Stomach (tissue), 9 donors: Measurements from ENCODE around the gene PCSK9. TPM values are rescaled to one million over a fixed set of nuclear protein-coding genes. Genes with fewer than 3 reads are reported as not detected.

Source experiments
- DNase-seq, 2 donors: peaks; one replicate each; pipeline versions ENCODE4 v3.0.0 to v3.0.0-alpha.2; 2013 to 2019
- H3K27ac ChIP-seq, 5 donors: fragments of 200-600 bp in 4 of 5; sonication (generic) in 4 of 5; one replicate each; pipeline ENCODE4 v1.5.1; 2013 to 2019; ENCODE audit warnings: mild to moderate bottlenecking in 1 of 5, moderate library complexity in 1 of 5
- H3K27me3 ChIP-seq, 3 donors: fragments of 200-600 bp; sonication (generic); one replicate each; pipeline ENCODE4 v1.5.1; 2017 to 2019; ENCODE audit warnings: mixed run types in 1 of 3
- H3K36me3 ChIP-seq, 4 donors: fragments of 200-600 bp; sonication (generic); 1 replicate in 3 of 4; 2 replicates in 1 of 4; pipeline ENCODE4 v1.5.1; 2016 to 2019
- H3K4me1 ChIP-seq, 4 donors: fragments of 200-600 bp; sonication (generic); one replicate each; pipeline ENCODE4 v1.5.1; 2016 to 2019
- H3K4me3 ChIP-seq, 4 donors: fragments of 200-600 bp; sonication (generic) in 3 of 4; one replicate each; pipeline ENCODE4 v1.5.1; 2016 to 2019; ENCODE audit warnings: mild to moderate bottlenecking in 1 of 4
- H3K9me3 ChIP-seq, 4 donors: fragments of 200-600 bp; sonication (generic); one replicate each; pipeline ENCODE4 v1.5.1; 2016 to 2019
- CTCF ChIP-seq, 7 experiments: fragments of 450-650 bp in 4 of 7; fragments of 200-600 bp in 3 of 7; sonication (generic) in 3 of 7; IDR thresholded peaks; one replicate each; pipeline ENCODE4 v1.5.1; 2016 to 2019; ENCODE audit warnings: antibody characterized with exemption in 7 of 7, control low read depth in 2 of 7, mild to moderate bottlenecking in 1 of 7
- EP300 ChIP-seq: sonication (generic); formaldehyde crosslinking; IDR thresholded peaks from one replicate; pipeline ENCODE4 v1.6.1; 2017; ENCODE audit warnings: antibody characterized with exemption
- POLR2A ChIP-seq, 4 donors: fragments of 450-650 bp; IDR thresholded peaks; one replicate each; pipeline ENCODE4 v1.6.1; 2016; ENCODE audit warnings: antibody characterized with exemption in 4 of 4, control low read depth in 2 of 4, mild to moderate bottlenecking in 1 of 4, moderate library complexity in 1 of 4
- POLR2AphosphoS5 ChIP-seq, 3 donors: sonication (generic); formaldehyde crosslinking; IDR thresholded peaks; one replicate each; pipeline ENCODE4 v1.6.1; 2016; ENCODE audit warnings: antibody characterized with exemption in 3 of 3
- WGBS, 5 donors: extraction: QIAGEN DNeasy Blood & Tissue Kit in 3 of 5; methylation state at CpG; one replicate each; pipeline versions ENCODE4 v1.1.5 to v1.1.7; 2013 to 2018; 5-methylcytosine and 5-hydroxymethylcytosine counted together
- intact Hi-C: fragments of 100-400 bp; cut with DNase I; formaldehyde crosslinking; loops from one replicate; pipeline ENCODE4 v1.15.1; 2023; ENCODE audit warnings: low total_unique reads
- polyA plus RNA-seq, 3 donors: library from polyadenylated mRNA; stranded (reverse); fragments of 200-250 nt; gene quantifications; one replicate each; pipeline ENCODE4 v1.2.3, GENCODE V29; 2013
- total RNA-seq, 5 donors: library from RNA; depleted of rRNA; stranded (reverse); fragments of >200 nt; gene quantifications; one replicate each; pipeline versions ENCODE4 v1.1.0 to v1.2.3, GENCODE V29; 2014 to 2016
- donor health status: healthy with polysubstance abuse.
- donor health status: Bipolar disorder and iron deficiency.
- donor health status: healthy.

Gene PCSK9
- total and polyA plus RNA-seq, 8 donors: 1.1 to 26.1 (median 2.6) TPM; not detected in 2

GRCh38 chr1:55010887-55011217 is 28.5 kb upstream of the PCSK9 start:
- no peak overlapping the region for H3K4me3 ChIP-seq
- H3K27ac ChIP-seq: no peak overlapping the region
- peaks cover 0 to 40% (median 0%) of the 10 kb centered on the region in 3 donors for H3K27me3 ChIP-seq
- TF ChIP-seq POLR2AphosphoS5 (IDR thresholded peaks at IDR 0.05): no peak
- TF ChIP-seq POLR2A (IDR thresholded peaks at IDR 0.05): no peak
- no peak for TF ChIP-seq EP300
- no peak for TF ChIP-seq CTCF (IDR thresholded peaks at IDR 0.05)
- no peak for DNase-seq
- H3K9me3 ChIP-seq: no peaks in the 10 kb centered on the region
- intact Hi-C loops: no loop called here
- no peaks in the 10 kb centered on the region for H3K4me1 ChIP-seq
- no peaks in the 10 kb centered on the region for H3K36me3 ChIP-seq
- WGBS, 5 donors: 81 to 96% (median 85%) methylated on average over 6 to 7 of the region's 7 CpGs

GRCh38 chr1:55012661-55013060 is 26.7 kb upstream of the PCSK9 start:
- TF ChIP-seq POLR2A (IDR thresholded peaks at IDR 0.05) (no peak), POLR2AphosphoS5 (IDR thresholded peaks at IDR 0.05) (no peak), CTCF (IDR thresholded peaks at IDR 0.05) (no peak), EP300 (no peak)
- H3K4me1 ChIP-seq: no peaks in the 10 kb centered on the region

GRCh38 chr1:55015123-55015522 is 24.2 kb upstream of the PCSK9 start:
- Histone ChIP-seq H3K4me1 (no peaks in the 10 kb centered on the region), H3K4me3 (no peak overlapping the region), H3K36me3 (no peaks in the 10 kb centered on the region), H3K27ac (no peak overlapping the region), H3K27me3 (peaks cover 0 to 59% (median 5%) of the 10 kb centered on the region in 3 donors), H3K9me3 (no peaks in the 10 kb centered on the region)
- TF ChIP-seq POLR2A (IDR thresholded peaks at IDR 0.05) (no peak), EP300 (no peak), CTCF (IDR thresholded peaks at IDR 0.05) (no peak), POLR2AphosphoS5 (IDR thresholded peaks at IDR 0.05) (no peak)
- 80 to 91% (median 83%) methylated on average over 3 to 5 of the region's 5 CpGs for WGBS, 5 donors
- intact Hi-C loops: no loop called here
- DNase-seq: no peak

More at GRCh38 chr1:55012661-55013060, 26.7 kb upstream of the PCSK9 start:
- WGBS, 5 donors: 58 to 85% (median 76%) methylated on average over 1 of the region's 1 CpG
- Histone ChIP-seq H3K4me3 (no peak overlapping the region), H3K36me3 (no peaks in the 10 kb centered on the region), H3K27me3 (peaks cover 0 to 42% (median 0%) of the 10 kb centered on the region in 3 donors), H3K27ac (no peak overlapping the region), H3K9me3 (no peaks in the 10 kb centered on the region)
- intact Hi-C loops: no loop called here
- no peak for DNase-seq

- no peaks in the 10 kb centered on the region for H3K9me3 ChIP-seq
- no peaks in the 10 kb centered on the region for H3K4me1 ChIP-seq
- TF ChIP-seq CTCF (IDR thresholded peaks at IDR 0.05): no peak
- TF ChIP-seq EP300: no peak
- no peak for TF ChIP-seq POLR2A (IDR thresholded peaks at IDR 0.05)
- peaks cover 0 to 65% (median 5%) of the 10 kb centered on the region in 3 donors for H3K27me3 ChIP-seq
- H3K4me3 ChIP-seq: no peak overlapping the region
- H3K36me3 ChIP-seq: no peaks in the 10 kb centered on the region
- intact Hi-C loops: no loop called here
- no peak overlapping the region for H3K27ac ChIP-seq
- WGBS, 5 donors: 59 to 71% (median 66%) methylated on average over 11 to 12 of the region's 12 CpGs
- no peak for DNase-seq
These were observed 23.4 kb upstream of the PCSK9 start for GRCh38 chr1:55015731-55016620.
